Measurements from ENCODE around the gene N4BP2L1.
A peak's percentile ranks its signal among the peaks of the same experiment; 100 is the strongest.

Gene N4BP2L1

DNA sequence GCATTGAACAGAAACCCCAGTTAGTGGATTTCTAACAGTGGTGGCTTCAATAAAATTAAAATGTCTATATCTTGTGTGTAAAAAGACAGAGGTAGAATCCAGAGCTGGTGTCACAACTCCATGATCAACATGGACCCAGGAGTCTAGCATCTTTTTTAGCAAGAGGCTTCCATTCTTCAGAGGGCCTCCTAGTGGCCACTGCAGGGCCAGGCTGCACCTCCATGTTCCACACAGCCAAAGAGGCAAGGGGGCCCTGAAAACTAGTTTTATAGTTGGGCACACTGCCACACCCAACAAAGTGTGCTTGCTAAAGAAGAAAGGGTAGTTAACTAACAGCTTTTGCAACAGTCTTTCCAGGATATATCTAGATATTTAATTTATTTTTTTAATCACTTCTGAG lies 12.9 kb downstream of the N4BP2L1 start:
- no peak for DNase-seq (ENCODE audit: low read depth)
- no peak overlapping the region for H3K4me3 ChIP-seq (ENCODE audit: low read depth, low read length)
- in situ Hi-C loops (cut with HindIII; ENCODE audit: low sequenced_read_pairs), result no loop called here
- TF ChIP-seq, protein P1, sequence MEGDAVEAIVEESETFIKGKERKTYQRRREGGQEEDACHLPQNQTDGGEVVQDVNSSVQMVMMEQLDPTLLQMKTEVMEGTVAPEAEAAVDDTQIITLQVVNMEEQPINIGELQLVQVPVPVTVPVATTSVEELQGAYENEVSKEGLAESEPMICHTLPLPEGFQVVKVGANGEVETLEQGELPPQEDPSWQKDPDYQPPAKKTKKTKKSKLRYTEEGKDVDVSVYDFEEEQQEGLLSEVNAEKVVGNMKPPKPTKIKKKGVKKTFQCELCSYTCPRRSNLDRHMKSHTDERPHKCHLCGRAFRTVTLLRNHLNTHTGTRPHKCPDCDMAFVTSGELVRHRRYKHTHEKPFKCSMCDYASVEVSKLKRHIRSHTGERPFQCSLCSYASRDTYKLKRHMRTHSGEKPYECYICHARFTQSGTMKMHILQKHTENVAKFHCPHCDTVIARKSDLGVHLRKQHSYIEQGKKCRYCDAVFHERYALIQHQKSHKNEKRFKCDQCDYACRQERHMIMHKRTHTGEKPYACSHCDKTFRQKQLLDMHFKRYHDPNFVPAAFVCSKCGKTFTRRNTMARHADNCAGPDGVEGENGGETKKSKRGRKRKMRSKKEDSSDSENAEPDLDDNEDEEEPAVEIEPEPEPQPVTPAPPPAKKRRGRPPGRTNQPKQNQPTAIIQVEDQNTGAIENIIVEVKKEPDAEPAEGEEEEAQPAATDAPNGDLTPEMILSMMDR (IDR thresholded peaks at IDR 0.05; ENCODE audit: low read depth, low read length, missing control alignments), result peak; percentile 61

DNA sequence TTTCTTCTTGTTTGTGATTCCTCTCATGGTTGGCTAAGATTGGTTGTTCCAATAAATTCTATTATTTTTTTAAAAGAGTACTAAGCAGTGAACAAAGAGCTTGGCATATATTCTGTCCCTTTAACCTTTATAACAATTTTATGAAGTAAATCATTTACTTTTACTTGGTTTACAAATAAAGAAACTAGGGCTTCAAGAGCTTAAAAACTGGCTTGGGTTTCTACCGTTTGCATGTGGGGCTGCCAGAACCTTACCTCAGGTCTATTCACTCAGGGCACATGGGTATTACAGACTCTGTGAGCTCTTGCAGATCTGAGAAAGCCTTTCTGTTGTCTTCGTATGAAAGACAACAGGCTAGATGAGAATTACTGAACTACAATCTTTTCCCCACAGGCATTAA lies 13.3 kb downstream of the N4BP2L1 start:
- H3K4me3 ChIP-seq (ENCODE audit: low read depth, low read length), result no peak overlapping the region
- no peak for DNase-seq (ENCODE audit: low read depth)
- TF ChIP-seq, protein P1 (IDR thresholded peaks at IDR 0.05; ENCODE audit: low read depth, low read length, missing control alignments), result no peak
- in situ Hi-C loops (cut with HindIII; ENCODE audit: low sequenced_read_pairs), result no loop called here

DNA sequence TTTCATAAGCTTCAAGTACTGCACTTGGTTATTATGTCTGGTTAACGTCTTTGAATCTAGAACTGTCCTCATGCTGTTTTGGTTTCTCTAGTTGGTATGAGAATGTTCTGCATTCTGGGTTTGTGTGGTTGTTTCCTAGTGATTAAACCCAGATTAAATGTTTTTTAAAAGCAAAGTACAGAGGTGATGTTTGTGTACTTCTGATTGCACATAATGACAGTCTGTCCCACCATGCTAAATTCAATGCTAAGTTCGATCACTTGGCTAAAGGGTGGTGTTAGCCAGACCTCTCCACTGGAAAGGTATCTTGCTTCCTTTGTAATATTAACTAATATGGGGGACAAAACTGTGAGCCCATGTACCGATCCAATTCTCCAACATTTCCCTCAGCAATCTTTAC lies 14.6 kb downstream of the N4BP2L1 start:
- TF ChIP-seq, protein P1 (IDR thresholded peaks at IDR 0.05; ENCODE audit: low read depth, low read length, missing control alignments), result no peak
- in situ Hi-C loops (cut with HindIII; ENCODE audit: low sequenced_read_pairs), result no loop called here
- no peak overlapping the region for H3K4me3 ChIP-seq (ENCODE audit: low read depth, low read length)
- no peak for DNase-seq (ENCODE audit: low read depth)

DNA sequence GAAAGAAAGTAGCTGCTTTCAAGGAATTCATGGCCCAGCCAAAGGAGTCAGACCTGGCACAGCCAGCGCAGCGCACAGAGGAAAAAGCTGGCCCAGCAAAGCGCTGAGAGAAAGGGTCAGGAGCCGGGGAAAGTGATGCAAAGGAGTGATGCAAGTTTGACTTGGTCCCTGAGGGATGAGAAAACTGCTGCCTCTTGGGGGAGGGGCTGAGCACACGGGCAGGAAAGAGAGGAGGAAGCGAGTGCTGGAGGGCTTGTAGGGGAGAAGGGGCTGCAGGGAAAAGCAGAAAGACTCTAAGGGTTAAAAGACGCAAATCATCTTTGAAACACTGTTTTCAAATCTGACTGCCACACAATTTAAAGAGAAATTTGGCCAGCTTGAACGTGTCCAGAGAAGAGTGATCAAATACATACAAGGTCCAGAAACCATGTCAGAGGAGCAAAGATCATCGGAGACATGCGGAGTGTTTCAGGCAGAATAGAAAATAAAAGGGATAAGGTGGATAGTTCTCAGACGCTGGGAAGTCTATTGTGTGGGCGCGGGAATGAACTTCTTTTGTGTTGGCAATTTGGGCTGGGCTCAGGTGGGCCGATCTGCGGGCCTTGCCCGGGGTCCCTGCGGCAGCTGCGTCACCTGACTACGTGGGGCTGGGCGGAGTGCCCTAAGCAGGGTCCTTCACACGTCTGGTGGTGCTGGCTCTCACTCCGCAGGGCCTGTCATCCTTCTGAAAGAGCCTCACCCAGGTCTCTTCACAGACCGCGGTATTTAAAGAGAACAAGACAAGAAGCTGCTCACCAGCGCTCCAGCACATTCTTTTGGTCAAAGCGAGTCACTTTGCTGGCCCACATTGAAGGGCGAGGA lies 18.1 kb downstream of the N4BP2L1 start:
- TF ChIP-seq, protein P1 (IDR thresholded peaks at IDR 0.05; ENCODE audit: low read depth, low read length, missing control alignments), result no peak
- DNase-seq (ENCODE audit: low read depth), result peak; percentile 27
- in situ Hi-C loops (cut with HindIII; ENCODE audit: low sequenced_read_pairs), result no loop called here
- peak overlapping the region; percentile 7 for H3K4me3 ChIP-seq (ENCODE audit: low read depth, low read length)

DNA sequence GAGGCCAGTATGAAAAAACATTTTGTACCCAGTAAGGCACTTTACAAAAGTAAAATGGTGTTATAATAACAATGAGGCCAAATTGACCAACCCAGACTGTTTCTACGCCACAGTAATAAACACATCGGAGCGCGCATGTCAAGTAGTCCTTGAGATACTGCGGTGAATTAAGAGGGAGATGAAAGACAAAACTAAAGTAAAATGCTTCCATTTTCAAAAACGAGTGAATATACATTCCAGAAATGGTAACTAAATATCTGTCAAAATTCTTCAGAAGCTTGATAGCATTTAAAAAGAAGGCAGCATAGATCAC lies 19.0 kb downstream of the N4BP2L1 start:
- TF ChIP-seq, protein P1 (IDR thresholded peaks at IDR 0.05; ENCODE audit: low read depth, low read length, missing control alignments), result no peak
- in situ Hi-C loops (cut with HindIII; ENCODE audit: low sequenced_read_pairs), result no loop called here
- no peak for DNase-seq (ENCODE audit: low read depth)
- no peak overlapping the region for H3K4me3 ChIP-seq (ENCODE audit: low read depth, low read length)

DNA sequence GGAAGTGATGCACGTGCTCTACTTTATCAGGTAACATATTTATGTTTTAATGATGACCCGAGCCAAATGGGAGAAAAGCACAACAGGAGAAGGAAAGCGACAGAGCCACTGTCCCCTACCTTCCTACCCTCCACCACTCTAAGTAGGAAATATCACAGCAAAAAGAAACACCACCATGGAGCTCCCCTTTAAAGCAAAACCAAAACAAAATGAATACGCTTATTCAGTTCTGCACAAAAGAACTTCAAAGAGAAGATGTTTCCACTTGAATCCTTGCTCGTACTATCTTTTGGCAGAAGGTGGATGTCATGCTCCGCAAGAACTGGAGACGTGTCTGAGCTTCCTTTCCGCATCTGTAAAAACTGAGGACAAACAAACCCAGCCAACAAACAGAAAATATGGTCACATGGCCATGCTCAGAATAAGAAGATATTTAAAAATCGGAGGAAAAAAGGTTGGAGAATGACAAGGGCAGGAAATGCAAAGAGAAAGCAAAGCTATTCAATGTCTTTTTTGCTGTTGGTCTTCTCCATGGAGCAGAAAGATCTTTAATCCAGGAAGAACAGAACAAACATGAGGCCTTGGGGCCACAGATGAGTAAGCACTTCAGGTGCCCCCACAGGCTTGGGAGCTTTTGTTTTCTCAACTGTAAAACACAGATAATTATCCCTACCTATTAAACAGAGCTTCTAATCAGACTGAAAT lies 19.5 kb downstream of the N4BP2L1 start:
- DNase-seq (ENCODE audit: low read depth), result no peak
- H3K4me3 ChIP-seq (ENCODE audit: low read depth, low read length), result no peak overlapping the region
- TF ChIP-seq, protein P1 (IDR thresholded peaks at IDR 0.05; ENCODE audit: low read depth, low read length, missing control alignments), result no peak
- in situ Hi-C loops (cut with HindIII; ENCODE audit: low sequenced_read_pairs), result no loop called here

Data from astrocyte of the cerebellum (primary cell).